ENCODE measurements around the gene ECT2. TPM values are rescaled to one million over a fixed set of nuclear protein-coding genes. Genes with fewer than 3 reads are reported as not detected.

Gene ECT2
- total RNA-seq, 1 experiment from 2014 or later = 81.3 TPM

DNA sequence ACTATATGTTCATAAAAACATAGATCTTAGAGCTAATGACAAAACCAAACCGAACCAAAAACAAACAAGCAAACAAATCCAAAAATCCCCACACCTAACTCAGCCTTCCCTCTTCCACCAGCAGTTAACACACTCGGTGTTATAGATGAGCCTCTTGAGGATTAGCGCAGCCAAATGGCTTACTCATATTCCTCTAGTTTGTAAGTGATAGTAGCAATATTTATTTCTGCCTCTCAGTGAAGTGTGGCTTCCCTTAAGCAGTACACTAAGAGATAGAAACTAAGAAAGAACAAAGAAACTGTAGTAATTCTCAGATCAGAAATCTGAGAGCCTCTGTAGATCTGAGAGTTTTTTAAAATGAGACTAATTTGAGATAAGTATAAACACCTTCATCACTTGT is 37.2 kb upstream of the ECT2 start:
- no peak overlapping the region for H3K14ac ChIP-seq (ENCODE audit: insufficient read depth, low read length)
- H3K56ac ChIP-seq (ENCODE audit: insufficient read length, low read depth, low read length) = no peak overlapping the region
- no peak overlapping the region for H3K9ac ChIP-seq (ENCODE audit: extremely low read depth, insufficient read length, low read length)
- peaks cover 10% of the 10 kb centered on the region for H3K23me2 ChIP-seq (ENCODE audit: insufficient read length, low read depth, low read length, poor library complexity, severe bottlenecking)
- H3K4ac ChIP-seq (ENCODE audit: low read depth, low read length) = no peak overlapping the region
- no peak overlapping the region for H2AK5ac ChIP-seq (ENCODE audit: insufficient read length, low read length)
- H3K27ac Mint-ChIP-seq = no peak overlapping the region
- H3K79me1 ChIP-seq (ENCODE audit: insufficient read depth, low read depth, low read length, poor library complexity, severe bottlenecking) = no peaks in the 10 kb centered on the region
- H3K23ac ChIP-seq (ENCODE audit: insufficient read length, low read depth, low read length) = no peak overlapping the region
- no peaks in the 10 kb centered on the region for H3K36me3 Mint-ChIP-seq (ENCODE audit: insufficient read depth in 1 of 3, low read depth in 3 of 3)
- no peak overlapping the region for H3K4me3 Mint-ChIP-seq
- no peak overlapping the region for H3T11ph ChIP-seq (ENCODE audit: low read length)
- peaks cover 3% of the 10 kb centered on the region in 2 experiments; a peak in 2 of 5 replicates for H3K9me3 Mint-ChIP-seq
- H3K4me2 ChIP-seq (ENCODE audit: insufficient read depth, insufficient read length, low read length) = no peak overlapping the region
- H4K5ac ChIP-seq (ENCODE audit: insufficient read length, low read depth, low read length) = no peak overlapping the region
- H2BK20ac ChIP-seq (ENCODE audit: low read depth, low read length, poor library complexity, severe bottlenecking) = no peak overlapping the region
- H3K27ac ChIP-seq (ENCODE audit: insufficient read length, low read depth, low read length) = no peak overlapping the region
- H2BK15ac ChIP-seq (ENCODE audit: low read depth, low read length) = no peak overlapping the region
- no peak overlapping the region for H4K91ac ChIP-seq (ENCODE audit: insufficient read length, low read depth, low read length)
- H3K27me3 Mint-ChIP-seq (ENCODE audit: low read depth) = peaks cover 16% of the 10 kb centered on the region
- H2BK12ac ChIP-seq (ENCODE audit: insufficient read length, low read depth, low read length) = no peak overlapping the region
- TF ChIP-seq, protein P1, sequence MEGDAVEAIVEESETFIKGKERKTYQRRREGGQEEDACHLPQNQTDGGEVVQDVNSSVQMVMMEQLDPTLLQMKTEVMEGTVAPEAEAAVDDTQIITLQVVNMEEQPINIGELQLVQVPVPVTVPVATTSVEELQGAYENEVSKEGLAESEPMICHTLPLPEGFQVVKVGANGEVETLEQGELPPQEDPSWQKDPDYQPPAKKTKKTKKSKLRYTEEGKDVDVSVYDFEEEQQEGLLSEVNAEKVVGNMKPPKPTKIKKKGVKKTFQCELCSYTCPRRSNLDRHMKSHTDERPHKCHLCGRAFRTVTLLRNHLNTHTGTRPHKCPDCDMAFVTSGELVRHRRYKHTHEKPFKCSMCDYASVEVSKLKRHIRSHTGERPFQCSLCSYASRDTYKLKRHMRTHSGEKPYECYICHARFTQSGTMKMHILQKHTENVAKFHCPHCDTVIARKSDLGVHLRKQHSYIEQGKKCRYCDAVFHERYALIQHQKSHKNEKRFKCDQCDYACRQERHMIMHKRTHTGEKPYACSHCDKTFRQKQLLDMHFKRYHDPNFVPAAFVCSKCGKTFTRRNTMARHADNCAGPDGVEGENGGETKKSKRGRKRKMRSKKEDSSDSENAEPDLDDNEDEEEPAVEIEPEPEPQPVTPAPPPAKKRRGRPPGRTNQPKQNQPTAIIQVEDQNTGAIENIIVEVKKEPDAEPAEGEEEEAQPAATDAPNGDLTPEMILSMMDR (conservative IDR thresholded peaks at IDR 0.05) = no peak
- H2BK120ac ChIP-seq (ENCODE audit: low read depth, low read length, poor library complexity, severe bottlenecking) = no peak overlapping the region
- no peaks in the 10 kb centered on the region for H3K79me2 ChIP-seq (ENCODE audit: insufficient read depth, low read length)
- DNase-seq = no peak
- no peak overlapping the region for H2BK5ac ChIP-seq (ENCODE audit: insufficient read length, low read length)
- H3K4me1 ChIP-seq (ENCODE audit: insufficient read depth, low read length) = no peaks in the 10 kb centered on the region
- H3K9me3 ChIP-seq (ENCODE audit: control insufficient read depth, low read depth, low read length) = no peaks in the 10 kb centered on the region
- no peaks in the 10 kb centered on the region for H4K20me1 ChIP-seq (ENCODE audit: control insufficient read depth, insufficient read depth, insufficient read length)
- no peak overlapping the region for H2AFZ ChIP-seq (ENCODE audit: low read length)
- WGBS (ENCODE audit: extremely low coverage, insufficient read length, low lambda C conversion rate) = no CpG with 5 or more reads among the region's 3 CpGs
- no peak overlapping the region for H3K18ac ChIP-seq (ENCODE audit: insufficient read length, low read depth, low read length)
- no peak overlapping the region for H4K8ac ChIP-seq (replicated peaks; ENCODE audit: insufficient read length, low read depth, low read length)
- H3K27me3 ChIP-seq (ENCODE audit: insufficient read depth, low read length) = no peaks in the 10 kb centered on the region
- H3K4me1 Mint-ChIP-seq = peaks cover 9 to 15% of the 10 kb centered on the region in 2 experiments
